GM23338 (cell line): ENCODE data around the gene LINGO1.

Experiments
- EZH2phosphoT487 ChIP-seq: fragments of 200-600 bp; sonication (generic); IDR thresholded peaks from one replicate; pipeline ENCODE4 v1.8.1; 2018; ENCODE audit warnings: antibody characterized with exemption; ENCODE audit not compliant: unreplicated experiment
- POLR2AphosphoS5 ChIP-seq: IDR thresholded peaks from 2 replicates; pipeline ENCODE4 v1.6.1; 2016; ENCODE audit warnings: antibody characterized with exemption, low read depth
- REST ChIP-seq: IDR thresholded peaks from one replicate; pipeline ENCODE4 v1.6.1; 2018; ENCODE audit warnings: antibody characterized with exemption; ENCODE audit not compliant: unreplicated experiment
- ZNF331 ChIP-seq: fragments of 250-450 bp; sonication (Bioruptor Pico); IDR thresholded peaks from 2 replicates; pipeline ENCODE4 v1.5.0; 2020; ENCODE audit warnings: low read depth, mild to moderate bottlenecking, moderate library complexity
- TF ChIP-seq, protein P1 (sequence below), 2 experiments: fragments of 200-600 bp in 1 of 2; sonication (generic) in 1 of 2; conservative IDR thresholded peaks; 2 replicates each; pipeline versions ENCODE4 v1.5.1 to v1.6.1; 2016 to 2017; ENCODE audit warnings: antibody characterized with exemption in 2 of 2, low read depth in 2 of 2, mild to moderate bottlenecking in 2 of 2, moderate library complexity in 1 of 2

- TF ChIP-seq REST (no peak), POLR2AphosphoS5 (no peak), EZH2phosphoT487 (no peak), ZNF331 (CRISPR knock-in tag) (no peak)
- TF ChIP-seq, protein P1, sequence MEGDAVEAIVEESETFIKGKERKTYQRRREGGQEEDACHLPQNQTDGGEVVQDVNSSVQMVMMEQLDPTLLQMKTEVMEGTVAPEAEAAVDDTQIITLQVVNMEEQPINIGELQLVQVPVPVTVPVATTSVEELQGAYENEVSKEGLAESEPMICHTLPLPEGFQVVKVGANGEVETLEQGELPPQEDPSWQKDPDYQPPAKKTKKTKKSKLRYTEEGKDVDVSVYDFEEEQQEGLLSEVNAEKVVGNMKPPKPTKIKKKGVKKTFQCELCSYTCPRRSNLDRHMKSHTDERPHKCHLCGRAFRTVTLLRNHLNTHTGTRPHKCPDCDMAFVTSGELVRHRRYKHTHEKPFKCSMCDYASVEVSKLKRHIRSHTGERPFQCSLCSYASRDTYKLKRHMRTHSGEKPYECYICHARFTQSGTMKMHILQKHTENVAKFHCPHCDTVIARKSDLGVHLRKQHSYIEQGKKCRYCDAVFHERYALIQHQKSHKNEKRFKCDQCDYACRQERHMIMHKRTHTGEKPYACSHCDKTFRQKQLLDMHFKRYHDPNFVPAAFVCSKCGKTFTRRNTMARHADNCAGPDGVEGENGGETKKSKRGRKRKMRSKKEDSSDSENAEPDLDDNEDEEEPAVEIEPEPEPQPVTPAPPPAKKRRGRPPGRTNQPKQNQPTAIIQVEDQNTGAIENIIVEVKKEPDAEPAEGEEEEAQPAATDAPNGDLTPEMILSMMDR (conservative IDR thresholded peaks at IDR 0.05; ENCODE audit: low read depth in 2 of 2) = no peak
These were observed 50.7 kb downstream of the LINGO1 start for GRCh38 chr15:77581896-77582569.
